Endothelial cell of umbilical vein (primary cell): ENCODE data around the gene ACOX1. TPM values are rescaled to one million over a fixed set of nuclear protein-coding genes. Genes with fewer than 3 reads are reported as not detected.
A peak's percentile ranks its signal among the peaks of the same experiment; 100 is the strongest.

Source experiments
- BruUV-seq: library from RNA; stranded (reverse); fragments of 400-500 nt; replicated peaks from 2 replicates; lab custom pipeline; 2021; lab: Mats Ljungman, UMichigan
- CTCF ChIA-PET: fragments of 300-600, 350-600 bp; sonication (Branson Sonifier 250); formaldehyde crosslinking; loops from one replicate; lab custom pipeline; 2021; ENCODE audit warnings: antibody characterized with exemption, inconsistent platforms; lab: Charles Lee
- POLR2A ChIA-PET: fragments of 300-600, 350-600 bp; sonication (Branson Sonifier 250); formaldehyde crosslinking; loops from one replicate; lab custom pipeline; 2021; ENCODE audit warnings: antibody characterized with exemption, inconsistent platforms; lab: Charles Lee
- DNase-seq: peaks from one replicate; pipeline ENCODE4 v3.0.0-alpha.2; 2011; ENCODE audit warnings: low read depth, low spot score
- FAIRE-seq: peaks from 2 replicates; lab custom pipeline; 2011; peaks lifted over from hg19 to GRCh38; lab: Jason Lieb, UNC
- H2AFZ ChIP-seq: 2 replicates; pipeline ENCODE4 v1.6.0; 2012; ENCODE audit warnings: low read depth, low read length, control low read depth, inconsistent platforms
- H3K27ac ChIP-seq: 2 replicates; pipeline ENCODE4 v1.5.1; 2011; ENCODE audit warnings: low read depth, mild to moderate bottlenecking, control low read depth, low read length, moderate library complexity; ENCODE audit not compliant: insufficient read depth
- H3K27me3 ChIP-seq, 2 experiments: 2 replicates each; pipeline versions ENCODE4 v1.6.0 to v1.6.1; 2011; ENCODE audit warnings: low read length in 2 of 2, mixed read lengths in 1 of 2; ENCODE audit not compliant: control insufficient read depth in 2 of 2, insufficient read depth in 2 of 2
- H3K36me3 ChIP-seq, 2 experiments: 2 replicates in 1 of 2; 3 replicates in 1 of 2; pipeline ENCODE4 v1.5.1; 2011; ENCODE audit warnings: low read length in 2 of 2, mild to moderate bottlenecking in 1 of 2, moderate library complexity in 1 of 2; ENCODE audit not compliant: control insufficient read depth in 2 of 2, insufficient read depth in 2 of 2; ENCODE audit errors: extremely low read depth in 1 of 2
- H3K4me1 ChIP-seq: 3 replicates; pipeline ENCODE4 v1.5.1; 2011; ENCODE audit warnings: mild to moderate bottlenecking, low read length; ENCODE audit not compliant: control insufficient read depth, insufficient read depth; ENCODE audit errors: extremely low read depth
- H3K4me2 ChIP-seq: 2 replicates; pipeline ENCODE4 v1.6.1; 2011; ENCODE audit warnings: low read length, control low read depth, mixed read lengths; ENCODE audit not compliant: insufficient read depth
- H3K4me3 ChIP-seq, 3 experiments: fragments of 200-600 bp in 1 of 3; sonication (generic), shearing (Covaris generic) in 1 of 3; replicated peaks in 1 of 3; 2 replicates each; pipeline ENCODE4 v1.5.1; 2011 to 2016; ENCODE audit warnings: control low read depth in 3 of 3, low read length in 3 of 3, mild to moderate bottlenecking in 2 of 3, inconsistent platforms in 1 of 3, low read depth in 1 of 3, moderate library complexity in 1 of 3; ENCODE audit not compliant: insufficient read depth in 1 of 3
- H3K79me2 ChIP-seq: 2 replicates; pipeline ENCODE4 v1.6.0; 2012; ENCODE audit warnings: low read length, inconsistent platforms; ENCODE audit not compliant: control insufficient read depth, insufficient read depth
- H3K9ac ChIP-seq: replicated peaks from 2 replicates; pipeline ENCODE3; 2011; ENCODE audit warnings: low read length, control low read depth; ENCODE audit not compliant: insufficient read depth; ENCODE audit errors: extremely low read depth
- H3K9me1 ChIP-seq: replicated peaks from 3 replicates; pipeline ENCODE4 v1.6.0; 2011; ENCODE audit warnings: mild to moderate bottlenecking, low read length; ENCODE audit not compliant: control insufficient read depth, insufficient read depth; ENCODE audit errors: extremely low read depth
- H3K9me3 ChIP-seq: replicated peaks from 2 replicates; pipeline ENCODE4 v1.5.1; 2012; ENCODE audit warnings: low read length, inconsistent platforms; ENCODE audit not compliant: control insufficient read depth, insufficient read depth
- H4K20me1 ChIP-seq: replicated peaks from 2 replicates; pipeline ENCODE3; 2011; ENCODE audit warnings: mild to moderate bottlenecking, low read length; ENCODE audit not compliant: control insufficient read depth, insufficient read depth; ENCODE audit errors: extremely low read depth
- EZH2 ChIP-seq: IDR thresholded peaks from 2 replicates; pipeline ENCODE4 v1.6.1; 2012; ENCODE audit warnings: borderline replicate concordance, low read depth, mild to moderate bottlenecking, moderate library complexity, low read length, inconsistent platforms; ENCODE audit not compliant: severe bottlenecking
- FOS ChIP-seq: IDR thresholded peaks from 2 replicates; pipeline ENCODE4 v1.6.1; 2011; ENCODE audit warnings: mild to moderate bottlenecking, low read length, moderate library complexity, borderline replicate concordance; ENCODE audit not compliant: insufficient read depth
- JUN ChIP-seq: IDR thresholded peaks from 2 replicates; pipeline ENCODE4 v1.6.1; 2011; ENCODE audit warnings: borderline replicate concordance, low read depth; ENCODE audit not compliant: insufficient read length, insufficient read depth
- MAX ChIP-seq: IDR thresholded peaks from 2 replicates; pipeline ENCODE4 v1.6.1; 2011; ENCODE audit not compliant: insufficient read depth, insufficient read length
- MYC ChIP-seq: IDR thresholded peaks from one replicate; pipeline ENCODE4 v1.6.1; 2011; ENCODE audit warnings: mild to moderate bottlenecking, low read depth, low read length
- POLR2A ChIP-seq: IDR thresholded peaks from 2 replicates; pipeline ENCODE4 v1.6.1; 2012; ENCODE audit warnings: low read depth, mild to moderate bottlenecking, control low read depth, low read length
- dilution Hi-C: fragments of 300-500 bp; cut with MboI; formaldehyde crosslinking; loops from one replicate; pipeline ENCODE4 v1.15.0; 2019; ENCODE audit warnings: low sequenced_read_pairs; ENCODE audit not compliant: extremely low pct_ligation_motif_present
- intact Hi-C: fragments of 100-400 bp; cut with micrococcal nuclease; formaldehyde crosslinking; loops from one replicate; pipeline ENCODE4 v1.10.0; 2022
- polyA plus RNA-seq, 4 experiments: library from polyadenylated mRNA; depleted of rRNA in 3 of 4; stranded (reverse) in 3 of 4; unstranded in 1 of 4; fragments of >200 nt; gene quantifications; 2 replicates each; pipeline versions ENCODE4 v1.2.1 to v1.2.3, GENCODE V29; 2011 to 2012; ENCODE audit warnings: missing spikeins in 1 of 4
- total RNA-seq: library from RNA; stranded (reverse); gene quantifications from 2 replicates; pipeline ENCODE4 v1.2.3, GENCODE V29; 2021

The ACOX1 gene
- total and polyA plus RNA-seq, 2 donors (not counting 3 experiments of a cell fraction or from before 2014, with no cell fraction given): 17.9 to 45.1 TPM

- dilution Hi-C loops (no loop called here), intact Hi-C loops (no loop called here)
- Histone ChIP-seq H3K4me1 (peaks cover 3% of the 10 kb centered on the region), H4K20me1 (no peaks in the 10 kb centered on the region), H3K9me3 (no peaks in the 10 kb centered on the region), H2AFZ (no peak overlapping the region), H3K79me2 (no peaks in the 10 kb centered on the region), H3K36me3 (peaks cover 0 to 4% of the 10 kb centered on the region in 2 experiments), H3K9me1 (no peaks in the 10 kb centered on the region), H3K27ac (no peak overlapping the region), H3K4me3 (no peak overlapping the region), H3K4me2 (no peak overlapping the region), H3K9ac (no peak overlapping the region), H3K27me3 (no peaks in the 10 kb centered on the region)
- POLR2A ChIA-PET: interaction anchor here (0.5 kb wide), 1 partner anchor 16 kb away, joined by 3 read pairs; no protein-coding TSS in a partner anchor
- no peak for TF ChIP-seq MYC
- TF ChIP-seq EZH2: no peak
- TF ChIP-seq MAX: no peak
- no peak for TF ChIP-seq POLR2A
- TF ChIP-seq JUN: no peak
- DNase-seq (no peak), FAIRE-seq (peak; percentile 37)
- CTCF ChIA-PET: interaction anchor here (0.7 to 5.0 kb wide), 6 partner anchors 9 to 98 kb away, joined by 3 to 35 read pairs (median 4); no protein-coding TSS in a partner anchor
- BruUV-seq: no TSS peak
Measured at GRCh38 chr17:75996665-75997590, 18.0 kb upstream of the ACOX1 start.

GRCh38 chr17:75995385-75995925 lies 16.5 kb upstream of the ACOX1 start:
- Histone ChIP-seq H3K27me3 (no peaks in the 10 kb centered on the region), H3K79me2 (no peaks in the 10 kb centered on the region), H2AFZ (no peak overlapping the region), H3K36me3 (peaks cover 0 to 4% of the 10 kb centered on the region in 2 experiments), H3K4me2 (no peak overlapping the region), H3K27ac (no peak overlapping the region), H3K9ac (no peak overlapping the region), H4K20me1 (no peaks in the 10 kb centered on the region), H3K4me3 (no peak overlapping the region), H3K9me3 (no peaks in the 10 kb centered on the region), H3K9me1 (no peaks in the 10 kb centered on the region), H3K4me1 (peaks cover 3% of the 10 kb centered on the region)
- no peak for TF ChIP-seq FOS
- ChIA-PET CTCF (no interaction called here), POLR2A (no interaction called here)
- FAIRE-seq (no peak), DNase-seq (no peak)
- no TSS peak for BruUV-seq
- dilution Hi-C loops (no loop called here), intact Hi-C loops (no loop called here)
